ENCODE measurements around the gene RAET1G.

Gene RAET1G

DNA sequence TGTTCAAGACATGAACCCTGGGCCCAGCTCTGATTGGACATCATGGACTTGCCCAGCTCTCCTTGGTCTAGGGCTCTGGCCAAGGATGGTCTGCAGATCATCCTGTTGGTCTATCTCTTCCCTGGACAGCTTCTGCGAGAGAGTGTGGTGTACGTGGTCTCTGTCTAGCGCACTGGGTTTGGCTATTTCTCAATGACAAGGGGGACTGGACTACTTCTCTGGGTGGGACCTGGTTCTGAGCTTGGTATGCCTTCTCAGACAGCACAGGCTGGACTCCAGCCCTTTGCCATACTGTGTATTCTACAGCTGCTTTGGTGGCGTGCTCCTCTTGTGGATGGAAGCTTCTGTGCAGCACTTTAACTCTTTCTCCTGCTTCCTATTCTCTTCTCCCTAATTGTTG, 16.5 kb downstream of the RAET1G start:
- Histone ChIP-seq H3K27me3 (ENCODE audit: insufficient read depth, low read length, poor library complexity) (peaks cover 4% of the 10 kb centered on the region), H3K79me2 (ENCODE audit: insufficient read depth, low read length) (no peaks in the 10 kb centered on the region), H3K4me1 (ENCODE audit: insufficient read depth, low read length) (no peaks in the 10 kb centered on the region), H3K36me3 (ENCODE audit: insufficient read depth, low read length) (no peaks in the 10 kb centered on the region), H3K9me3 (ENCODE audit: insufficient read depth, low read length, severe bottlenecking) (peaks cover 14% of the 10 kb centered on the region), H4K20me1 (ENCODE audit: insufficient read depth, low read length) (no peaks in the 10 kb centered on the region), H3K4me2 (ENCODE audit: insufficient read depth, low read length) (no peak overlapping the region), H2AFZ (ENCODE audit: low read depth, low read length) (no peak overlapping the region), H3K9ac (ENCODE audit: low read depth, low read length) (no peak overlapping the region), H3K4me3 (ENCODE audit: low read depth in 1 of 2, low read length in 2 of 2) (no peak overlapping the region), H3K27ac (ENCODE audit: low read length) (no peak overlapping the region)
- no peak for ATAC-seq (ENCODE audit: insufficient read depth, low read depth)
- no peak for DNase-seq
- TF ChIP-seq EZH2 (IDR thresholded peaks at IDR 0.05; ENCODE audit: borderline replicate concordance, low read depth, low read length, severe bottlenecking): no peak
- TF ChIP-seq, protein P1, sequence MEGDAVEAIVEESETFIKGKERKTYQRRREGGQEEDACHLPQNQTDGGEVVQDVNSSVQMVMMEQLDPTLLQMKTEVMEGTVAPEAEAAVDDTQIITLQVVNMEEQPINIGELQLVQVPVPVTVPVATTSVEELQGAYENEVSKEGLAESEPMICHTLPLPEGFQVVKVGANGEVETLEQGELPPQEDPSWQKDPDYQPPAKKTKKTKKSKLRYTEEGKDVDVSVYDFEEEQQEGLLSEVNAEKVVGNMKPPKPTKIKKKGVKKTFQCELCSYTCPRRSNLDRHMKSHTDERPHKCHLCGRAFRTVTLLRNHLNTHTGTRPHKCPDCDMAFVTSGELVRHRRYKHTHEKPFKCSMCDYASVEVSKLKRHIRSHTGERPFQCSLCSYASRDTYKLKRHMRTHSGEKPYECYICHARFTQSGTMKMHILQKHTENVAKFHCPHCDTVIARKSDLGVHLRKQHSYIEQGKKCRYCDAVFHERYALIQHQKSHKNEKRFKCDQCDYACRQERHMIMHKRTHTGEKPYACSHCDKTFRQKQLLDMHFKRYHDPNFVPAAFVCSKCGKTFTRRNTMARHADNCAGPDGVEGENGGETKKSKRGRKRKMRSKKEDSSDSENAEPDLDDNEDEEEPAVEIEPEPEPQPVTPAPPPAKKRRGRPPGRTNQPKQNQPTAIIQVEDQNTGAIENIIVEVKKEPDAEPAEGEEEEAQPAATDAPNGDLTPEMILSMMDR (IDR thresholded peaks at IDR 0.05; ENCODE audit: borderline replicate concordance, extremely low read depth, low read length, poor library complexity, severe bottlenecking): no peak

- Histone ChIP-seq H3K9me3 (ENCODE audit: insufficient read depth, low read length, severe bottlenecking) (peaks cover 14% of the 10 kb centered on the region), H3K27ac (ENCODE audit: low read length) (no peak overlapping the region), H3K27me3 (ENCODE audit: insufficient read depth, low read length, poor library complexity) (peaks cover 4% of the 10 kb centered on the region), H3K4me2 (ENCODE audit: insufficient read depth, low read length) (no peak overlapping the region), H3K36me3 (ENCODE audit: insufficient read depth, low read length) (no peaks in the 10 kb centered on the region), H3K4me3 (ENCODE audit: low read depth in 1 of 2, low read length in 2 of 2) (no peak overlapping the region), H4K20me1 (ENCODE audit: insufficient read depth, low read length) (no peaks in the 10 kb centered on the region), H3K9ac (ENCODE audit: low read depth, low read length) (no peak overlapping the region), H3K79me2 (ENCODE audit: insufficient read depth, low read length) (no peaks in the 10 kb centered on the region), H2AFZ (ENCODE audit: low read depth, low read length) (no peak overlapping the region), H3K4me1 (ENCODE audit: insufficient read depth, low read length) (no peaks in the 10 kb centered on the region)
- ATAC-seq (ENCODE audit: insufficient read depth, low read depth): peak; percentile 49; the same call in 1 of the 3 replicates
- TF ChIP-seq, protein P1 (IDR thresholded peaks at IDR 0.05; ENCODE audit: borderline replicate concordance, extremely low read depth, low read length, poor library complexity, severe bottlenecking): no peak
- TF ChIP-seq EZH2 (IDR thresholded peaks at IDR 0.05; ENCODE audit: borderline replicate concordance, low read depth, low read length, severe bottlenecking): no peak
- peak; percentile 18 for DNase-seq
Measured at GRCh38 chr6:149905911-149906371, 17.0 kb downstream of the RAET1G start.

DNA sequence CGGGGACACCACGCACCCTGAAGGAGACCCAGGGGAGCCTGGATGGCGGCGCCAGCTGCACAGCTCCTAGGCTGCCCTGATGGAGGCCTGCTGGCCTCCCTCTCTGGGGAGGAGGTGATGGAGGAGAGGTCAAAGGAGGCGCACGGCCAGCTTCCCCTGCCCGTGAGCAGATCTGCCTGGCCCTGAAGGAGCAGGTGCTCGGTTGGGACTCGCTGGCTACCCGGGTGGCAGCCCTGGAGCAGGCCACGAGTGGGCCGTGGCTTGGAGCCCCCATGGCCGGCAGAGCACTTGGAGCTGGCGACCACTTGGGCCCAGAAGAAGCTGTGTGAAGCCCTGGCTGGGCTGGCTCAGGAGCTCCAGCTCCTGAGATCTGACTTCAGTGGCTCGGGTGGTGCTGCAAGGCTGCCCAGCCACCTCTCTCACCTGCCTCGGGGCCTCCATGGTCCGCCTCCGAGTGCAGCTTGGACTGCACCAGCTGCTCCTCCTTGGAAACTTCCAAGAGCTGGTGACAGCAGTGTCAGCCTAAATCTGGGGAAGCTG, 17.5 kb downstream of the RAET1G start:
- H3K9ac ChIP-seq (ENCODE audit: low read depth, low read length): no peak overlapping the region
- peaks cover 14% of the 10 kb centered on the region for H3K9me3 ChIP-seq (ENCODE audit: insufficient read depth, low read length, severe bottlenecking)
- TF ChIP-seq, protein P1 (IDR thresholded peaks at IDR 0.05; ENCODE audit: borderline replicate concordance, extremely low read depth, low read length, poor library complexity, severe bottlenecking): no peak
- TF ChIP-seq EZH2 (IDR thresholded peaks at IDR 0.05; ENCODE audit: borderline replicate concordance, low read depth, low read length, severe bottlenecking): no peak
- H3K4me1 ChIP-seq (ENCODE audit: insufficient read depth, low read length): no peaks in the 10 kb centered on the region
- no peak overlapping the region for H2AFZ ChIP-seq (ENCODE audit: low read depth, low read length)
- H3K27me3 ChIP-seq (ENCODE audit: insufficient read depth, low read length, poor library complexity): peaks cover 4% of the 10 kb centered on the region
- H4K20me1 ChIP-seq (ENCODE audit: insufficient read depth, low read length): no peaks in the 10 kb centered on the region
- ATAC-seq (ENCODE audit: insufficient read depth, low read depth) (0 out of 3 replicates have a peak, but pooled peaks have one; percentile 12), DNase-seq (no peak)
- H3K36me3 ChIP-seq (ENCODE audit: insufficient read depth, low read length): no peaks in the 10 kb centered on the region
- no peak overlapping the region for H3K4me2 ChIP-seq (ENCODE audit: insufficient read depth, low read length)
- H3K79me2 ChIP-seq (ENCODE audit: insufficient read depth, low read length): no peaks in the 10 kb centered on the region
- no peak overlapping the region for H3K27ac ChIP-seq (ENCODE audit: low read length)
- no peak overlapping the region for H3K4me3 ChIP-seq (ENCODE audit: low read depth in 1 of 2, low read length in 2 of 2)

Data from DND-41 (cell line).